GM12878 (cell line): ENCODE measurements around the gene CLSTN2. TPM values are rescaled to one million over a fixed set of nuclear protein-coding genes. Genes with fewer than 3 reads are reported as not detected.

Experiments
- ATAC-seq: fragments of 200-7000 bp; cut with Tn5 transposase; 3 replicates; pipeline ENCODE4 v1.9.1; 2020; ENCODE audit warnings: mild to moderate bottlenecking, moderate library complexity
- BruUV-seq: library from RNA; stranded (reverse); fragments of 400-500 nt; replicated peaks from 2 replicates; lab custom pipeline; 2021; lab: Mats Ljungman, UMichigan
- CTCF ChIA-PET: fragments of 300-600 bp; sonication (Branson Sonifier 250); formaldehyde crosslinking; extraction: SDS; loops from one replicate; lab custom pipeline; 2021; ENCODE audit warnings: inconsistent platforms; lab: Yijun Ruan, JAX
- POLR2A ChIA-PET: fragments of 350-600 bp; formaldehyde crosslinking; extraction: SDS; loops from one replicate; lab custom pipeline; 2021; ENCODE audit warnings: inconsistent platforms; lab: Charles Lee
- RAD21 ChIA-PET: fragments of 300-600 bp; sonication (Branson Sonifier 250); formaldehyde crosslinking; loops from one replicate; lab custom pipeline; 2023; ENCODE audit warnings: antibody characterized with exemption; ENCODE audit not compliant: unreplicated experiment; lab: Charles Lee
- SMC1A ChIA-PET: fragments of 300-600 bp; sonication (Branson Sonifier 250); formaldehyde crosslinking; loops from one replicate; lab custom pipeline; 2023; ENCODE audit not compliant: unreplicated experiment, uncharacterized antibody; lab: Charles Lee
- DNase-seq: peaks from one replicate; pipeline ENCODE4 v3.0.0-alpha.2; 2011; ENCODE audit warnings: low read depth, low spot score
- FAIRE-seq: peaks from 3 replicates; lab custom pipeline; 2011; peaks lifted over from hg19 to GRCh38; lab: Jason Lieb, UNC
- H2AFZ ChIP-seq: 2 replicates; pipeline ENCODE4 v1.6.0; 2011; ENCODE audit warnings: low read depth, low read length, control low read depth; ENCODE audit not compliant: control insufficient read depth
- H3K27ac ChIP-seq: 2 replicates; pipeline ENCODE4 v1.5.1; 2011; ENCODE audit warnings: control low read depth; ENCODE audit not compliant: control insufficient read depth, insufficient read depth
- H3K27me3 ChIP-seq, 2 experiments: replicated peaks in 1 of 2; 2 replicates each; pipeline versions ENCODE4 v1.6.0 to v1.6.1; 2011; ENCODE audit warnings: low read length in 1 of 2; ENCODE audit not compliant: control insufficient read depth in 2 of 2, insufficient read depth in 2 of 2
- H3K36me3 ChIP-seq, 2 experiments: 2 replicates each; pipeline ENCODE4 v1.5.1; 2011; ENCODE audit warnings: low read length in 1 of 2; ENCODE audit not compliant: control insufficient read depth in 2 of 2, insufficient read depth in 2 of 2
- H3K4me1 ChIP-seq: 2 replicates; pipeline ENCODE4 v1.6.1; 2011; ENCODE audit warnings: mild to moderate bottlenecking, low read length, moderate library complexity, mixed read lengths; ENCODE audit not compliant: control insufficient read depth, insufficient read depth
- H3K4me2 ChIP-seq: 2 replicates; pipeline ENCODE4 v1.6.0; 2011; ENCODE audit warnings: control low read depth; ENCODE audit not compliant: control insufficient read depth, insufficient read depth
- H3K4me3 ChIP-seq: fragments of 200-600 bp; sonication (generic); 2 replicates; pipeline ENCODE4 v1.5.1; 2016
- H3K79me2 ChIP-seq: 2 replicates; pipeline ENCODE4 v1.6.0; 2011; ENCODE audit warnings: low read length; ENCODE audit not compliant: control insufficient read depth, insufficient read depth
- H3K9ac ChIP-seq: 2 replicates; pipeline ENCODE4 v1.8.0; 2011; ENCODE audit warnings: low read length, control low read depth, mixed read lengths; ENCODE audit not compliant: control insufficient read depth, insufficient read depth
- H3K9me3 ChIP-seq: replicated peaks from 3 replicates; pipeline ENCODE4 v1.5.1; 2011; ENCODE audit warnings: mild to moderate bottlenecking, low read length; ENCODE audit not compliant: control insufficient read depth, insufficient read depth
- H4K20me1 ChIP-seq: 2 replicates; pipeline ENCODE4 v1.6.0; 2011; ENCODE audit not compliant: control insufficient read depth, insufficient read depth
- ASH2L ChIP-seq: fragments of 300-600, 200-600 bp; sonication (generic); IDR thresholded peaks from 2 replicates; pipeline ENCODE4 v1.6.1; 2017; ENCODE audit warnings: low read depth, mild to moderate bottlenecking, borderline replicate concordance
- BACH1 ChIP-seq: fragments of 450-650 bp; IDR thresholded peaks from 2 replicates; pipeline ENCODE4 v1.6.1; 2017; ENCODE audit warnings: mild to moderate bottlenecking, borderline replicate concordance
- CEBPB ChIP-seq, 2 experiments: fragments of 150-350 bp in 1 of 2; IDR thresholded peaks; 2 replicates each; pipeline ENCODE4 v1.6.1; 2012 to 2014; ENCODE audit warnings: low read depth in 2 of 2, low read length in 2 of 2, borderline replicate concordance in 1 of 2, inconsistent platforms in 1 of 2
- GABPA ChIP-seq: IDR thresholded peaks from 2 replicates; pipeline ENCODE4 v1.6.1; 2014; ENCODE audit warnings: antibody characterized with exemption, low read depth, mild to moderate bottlenecking, inconsistent platforms
- HSF1 ChIP-seq: fragments of 150-350 bp; IDR thresholded peaks from 2 replicates; pipeline ENCODE4 v1.6.1; 2014; ENCODE audit warnings: mild to moderate bottlenecking, low read depth, low read length
- IKZF2 ChIP-seq, 2 experiments: fragments of 450-650 bp; IDR thresholded peaks; 2 replicates each; pipeline ENCODE4 v1.6.1; 2017; ENCODE audit warnings: mild to moderate bottlenecking in 2 of 2, moderate library complexity in 2 of 2
- IRF4 ChIP-seq: IDR thresholded peaks from 2 replicates; pipeline ENCODE4 v1.6.1; 2011; ENCODE audit warnings: low read depth, low read length
- MTA3 ChIP-seq: IDR thresholded peaks from 2 replicates; pipeline ENCODE4 v1.6.1; 2012; ENCODE audit warnings: low read length, inconsistent platforms, borderline replicate concordance
- MXI1 ChIP-seq: fragments of 150-350 bp; IDR thresholded peaks from 2 replicates; pipeline ENCODE4 v1.6.1; 2011; ENCODE audit warnings: low read depth, mild to moderate bottlenecking, inconsistent platforms, low read length, improper control_type of control experiment
- MYC ChIP-seq: IDR thresholded peaks from 2 replicates; pipeline ENCODE4 v1.6.1; 2011; ENCODE audit warnings: mild to moderate bottlenecking, low read length, moderate library complexity, inconsistent platforms; ENCODE audit not compliant: insufficient read depth, insufficient replicate concordance, insufficient read length, severe bottlenecking
- NFYB ChIP-seq: IDR thresholded peaks from 2 replicates; pipeline ENCODE4 v1.6.1; 2011; ENCODE audit warnings: low read depth, mild to moderate bottlenecking, low read length, improper control_type of control experiment, moderate library complexity; ENCODE audit not compliant: insufficient read depth
- NR2C2 ChIP-seq: IDR thresholded peaks from 2 replicates; pipeline ENCODE4 v1.6.1; 2011; ENCODE audit warnings: borderline replicate concordance, low read depth; ENCODE audit not compliant: control insufficient read depth, insufficient read length
- RUNX3 ChIP-seq: IDR thresholded peaks from 2 replicates; pipeline ENCODE4 v1.6.1; 2012; ENCODE audit warnings: low read length, inconsistent platforms
- TAF1 ChIP-seq: IDR thresholded peaks from 2 replicates; pipeline ENCODE4 v1.6.1; 2011; ENCODE audit warnings: mild to moderate bottlenecking, low read depth, low read length, borderline replicate concordance
- ZNF384 ChIP-seq: IDR thresholded peaks from 2 replicates; pipeline ENCODE4 v1.6.1; 2012; ENCODE audit warnings: low read depth, mild to moderate bottlenecking, low read length, improper control_type of control experiment, borderline replicate concordance
- WGBS: methylation state at CpG from one replicate; pipeline ENCODE4 v1.1.6; 2016; ENCODE audit warnings: low lambda C conversion rate; ENCODE audit not compliant: insufficient replicate concordance, insufficient coverage; ENCODE audit errors: missing lambda C conversion rate; 5-methylcytosine and 5-hydroxymethylcytosine counted together
- in situ Hi-C: fragments of 300-500 bp; cut with MboI; formaldehyde crosslinking; loops from 9 replicates; pipeline ENCODE4 v1.14.3; 2018; ENCODE audit warnings: mixed read lengths
- intact Hi-C: fragments of 100-400 bp; cut with micrococcal nuclease; formaldehyde crosslinking; loops from one replicate; pipeline ENCODE4 v1.14.2; 2022; ENCODE audit not compliant: unreplicated experiment
- polyA plus RNA-seq, 11 experiments: library from polyadenylated mRNA; depleted of rRNA in 4 of 11; unstranded in 6 of 11; stranded (reverse) in 5 of 11; fragments of >200 nt; fragmentation: Nextera tagmentation in 4 of 11; fragmentation: Illumina TruSeq in 1 of 11; extraction: Ambion mirVana in 4 of 11; extraction: Trizol in 1 of 11; gene quantifications; 1 replicate in 1 of 11; 2 replicates in 10 of 11; pipeline versions ENCODE4 v1.2.1 to v1.2.3, GENCODE V29; 2011 to 2016; ENCODE audit warnings: inconsistent platforms in 2 of 11, missing spikeins in 2 of 11, low read depth in 1 of 11
- total RNA-seq, 4 experiments: library from RNA; depleted of rRNA in 3 of 4; stranded (reverse); fragments of >200 nt in 3 of 4; fragmentation: Illumina TruSeq in 1 of 4; extraction: Trizol in 1 of 4; gene quantifications; 2 replicates each; pipeline versions ENCODE4 v1.2.1 to v1.2.3, GENCODE V29; 2013 to 2021
- TF ChIP-seq, protein P1 (sequence below): IDR thresholded peaks from 2 replicates; pipeline ENCODE4 v1.6.1; 2012; ENCODE audit warnings: low read depth, low read length, improper control_type of control experiment
- TF ChIP-seq, protein P2 (sequence below): fragments of 450-650 bp; IDR thresholded peaks from 2 replicates; pipeline ENCODE4 v1.6.1; 2016; ENCODE audit warnings: mild to moderate bottlenecking

Gene CLSTN2
- total and polyA plus RNA-seq, 10 of the 15 experiments (the other 5 are each of a cell fraction or from before 2014, with no cell fraction given) = under 0.01 to 0.10 (median under 0.01) TPM; not detected in 5

GRCh38 chr3:140406655-140407054, 471.7 kb downstream of the CLSTN2 start (continued):
- TF ChIP-seq, protein P1, sequence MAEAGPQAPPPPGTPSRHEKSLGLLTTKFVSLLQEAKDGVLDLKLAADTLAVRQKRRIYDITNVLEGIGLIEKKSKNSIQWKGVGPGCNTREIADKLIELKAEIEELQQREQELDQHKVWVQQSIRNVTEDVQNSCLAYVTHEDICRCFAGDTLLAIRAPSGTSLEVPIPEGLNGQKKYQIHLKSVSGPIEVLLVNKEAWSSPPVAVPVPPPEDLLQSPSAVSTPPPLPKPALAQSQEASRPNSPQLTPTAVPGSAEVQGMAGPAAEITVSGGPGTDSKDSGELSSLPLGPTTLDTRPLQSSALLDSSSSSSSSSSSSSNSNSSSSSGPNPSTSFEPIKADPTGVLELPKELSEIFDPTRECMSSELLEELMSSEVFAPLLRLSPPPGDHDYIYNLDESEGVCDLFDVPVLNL = no peak
- TF ChIP-seq ASH2L = no peak
- TF ChIP-seq ZNF384 = no peak
- TF ChIP-seq TAF1 = no peak

DNA sequence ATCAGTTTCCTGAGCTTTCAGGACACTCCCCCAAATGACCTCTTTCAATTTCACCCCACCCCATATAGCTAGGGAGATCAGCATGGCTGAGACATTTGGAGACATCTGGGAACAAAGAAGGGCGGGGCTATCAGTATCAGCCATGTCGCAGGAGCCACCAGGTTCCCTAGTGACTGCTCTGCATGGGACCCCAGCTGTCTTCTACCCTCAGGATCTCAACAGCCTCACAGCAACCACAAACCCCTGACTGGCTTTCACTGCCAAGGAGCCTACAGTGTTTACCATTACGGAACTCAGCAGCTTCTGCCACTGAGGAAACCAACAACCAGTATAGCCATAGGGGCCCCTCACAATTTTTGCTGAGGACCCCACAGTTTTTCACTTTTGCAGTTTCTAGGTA, 473.3 kb downstream of the CLSTN2 start:
- no TSS peak for BruUV-seq
- Histone ChIP-seq H3K4me2 (no peak overlapping the region), H3K9me3 (no peaks in the 10 kb centered on the region), H3K9ac (no peak overlapping the region), H3K4me3 (no peak overlapping the region), H4K20me1 (no peaks in the 10 kb centered on the region), H2AFZ (no peak overlapping the region), H3K79me2 (no peaks in the 10 kb centered on the region), H3K36me3 (no peaks in the 10 kb centered on the region), H3K27ac (no peak overlapping the region), H3K27me3 (no peaks in the 10 kb centered on the region; a peak in 1 of 4 replicates), H3K4me1 (no peaks in the 10 kb centered on the region)
- WGBS = 38% methylated on average over 3 of the region's 3 CpGs
- TF ChIP-seq BACH1 (no peak), NR2C2 (no peak), ASH2L (no peak), CEBPB (IDR thresholded peaks at IDR 0.05; ENCODE audit: borderline replicate concordance in 1 of 2, low read depth in 2 of 2, low read length in 2 of 2) (no peak), NFYB (no peak), MYC (no peak), MTA3 (no peak), RUNX3 (no peak), IKZF2 (IDR thresholded peaks at IDR 0.05) (no peak), GABPA (no peak), HSF1 (no peak), IRF4 (no peak), MXI1 (no peak)
- TF ChIP-seq, protein P2, sequence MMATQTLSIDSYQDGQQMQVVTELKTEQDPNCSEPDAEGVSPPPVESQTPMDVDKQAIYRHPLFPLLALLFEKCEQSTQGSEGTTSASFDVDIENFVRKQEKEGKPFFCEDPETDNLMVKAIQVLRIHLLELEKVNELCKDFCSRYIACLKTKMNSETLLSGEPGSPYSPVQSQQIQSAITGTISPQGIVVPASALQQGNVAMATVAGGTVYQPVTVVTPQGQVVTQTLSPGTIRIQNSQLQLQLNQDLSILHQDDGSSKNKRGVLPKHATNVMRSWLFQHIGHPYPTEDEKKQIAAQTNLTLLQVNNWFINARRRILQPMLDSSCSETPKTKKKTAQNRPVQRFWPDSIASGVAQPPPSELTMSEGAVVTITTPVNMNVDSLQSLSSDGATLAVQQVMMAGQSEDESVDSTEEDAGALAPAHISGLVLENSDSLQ = no peak
- in situ Hi-C loops (no loop called here), intact Hi-C loops (no loop called here)
- no peak for FAIRE-seq
- POLR2A ChIA-PET = no interaction called here
- SMC1A ChIA-PET = interaction anchor here (1.0 kb wide), 1 partner anchor 10 kb away, joined by 3 read pairs; no protein-coding TSS in a partner anchor
- RAD21 ChIA-PET = no interaction called here
- CTCF ChIA-PET = no interaction called here
- ATAC-seq = no peak
- no peak for DNase-seq
